GM19468 (cell line): ENCODE measurements around the gene OR10P1.
"Not testable (repeated sequence)": the region's sequence is repeated elsewhere in the genome, so short reads cannot be mapped to it uniquely, and the experiment has no call there.

Experiments used
- ATAC-seq: cut with Tn5 transposase; IDR thresholded peaks from one replicate; pipeline ENCODE4 v1.9.1; 2021; ENCODE audit warnings: mild to moderate bottlenecking, moderate library complexity, moderate number of reproducible peaks; ENCODE audit not compliant: unreplicated experiment; ENCODE audit errors: extremely low read depth

The OR10P1 gene, protein sequence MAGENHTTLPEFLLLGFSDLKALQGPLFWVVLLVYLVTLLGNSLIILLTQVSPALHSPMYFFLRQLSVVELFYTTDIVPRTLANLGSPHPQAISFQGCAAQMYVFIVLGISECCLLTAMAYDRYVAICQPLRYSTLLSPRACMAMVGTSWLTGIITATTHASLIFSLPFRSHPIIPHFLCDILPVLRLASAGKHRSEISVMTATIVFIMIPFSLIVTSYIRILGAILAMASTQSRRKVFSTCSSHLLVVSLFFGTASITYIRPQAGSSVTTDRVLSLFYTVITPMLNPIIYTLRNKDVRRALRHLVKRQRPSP

DNA sequence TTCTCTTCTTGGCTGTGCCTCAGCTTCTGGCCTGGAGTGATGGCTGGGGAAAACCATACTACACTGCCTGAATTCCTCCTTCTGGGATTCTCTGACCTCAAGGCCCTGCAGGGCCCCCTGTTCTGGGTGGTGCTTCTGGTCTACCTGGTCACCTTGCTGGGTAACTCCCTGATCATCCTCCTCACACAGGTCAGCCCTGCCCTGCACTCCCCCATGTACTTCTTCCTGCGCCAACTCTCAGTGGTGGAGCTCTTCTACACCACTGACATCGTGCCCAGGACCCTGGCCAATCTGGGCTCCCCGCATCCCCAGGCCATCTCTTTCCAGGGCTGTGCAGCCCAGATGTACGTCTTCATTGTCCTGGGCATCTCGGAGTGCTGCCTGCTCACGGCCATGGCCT lies at the start of gene OR10P1:
OR10P1 (plus strand) TSS at position 40 of the 400 bp plus-strand sequence; CDS start at position 40, 0 bp downstream.
- no peak for ATAC-seq

DNA sequence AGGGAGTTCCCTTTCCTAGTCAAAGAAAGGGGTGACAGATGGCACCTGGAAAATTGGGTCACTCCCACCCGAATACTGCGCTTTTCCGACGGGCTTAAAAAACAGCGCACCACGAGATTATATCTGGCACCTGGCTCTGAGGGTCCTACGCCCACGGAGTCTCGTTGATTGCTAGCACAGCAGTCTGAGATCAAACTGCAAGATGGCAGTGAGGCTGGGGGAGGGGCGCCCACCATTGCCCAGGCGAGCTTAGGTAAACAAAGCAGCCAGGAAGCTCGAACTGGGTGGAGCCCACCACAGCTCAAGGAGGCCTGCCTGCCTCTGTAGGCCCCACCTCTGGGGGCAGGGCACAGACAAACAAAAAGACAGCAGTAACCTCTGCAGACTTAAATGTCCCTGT lies 46.5 kb upstream of the OR10P1 start:
- ATAC-seq, result not testable (repeated sequence)

DNA sequence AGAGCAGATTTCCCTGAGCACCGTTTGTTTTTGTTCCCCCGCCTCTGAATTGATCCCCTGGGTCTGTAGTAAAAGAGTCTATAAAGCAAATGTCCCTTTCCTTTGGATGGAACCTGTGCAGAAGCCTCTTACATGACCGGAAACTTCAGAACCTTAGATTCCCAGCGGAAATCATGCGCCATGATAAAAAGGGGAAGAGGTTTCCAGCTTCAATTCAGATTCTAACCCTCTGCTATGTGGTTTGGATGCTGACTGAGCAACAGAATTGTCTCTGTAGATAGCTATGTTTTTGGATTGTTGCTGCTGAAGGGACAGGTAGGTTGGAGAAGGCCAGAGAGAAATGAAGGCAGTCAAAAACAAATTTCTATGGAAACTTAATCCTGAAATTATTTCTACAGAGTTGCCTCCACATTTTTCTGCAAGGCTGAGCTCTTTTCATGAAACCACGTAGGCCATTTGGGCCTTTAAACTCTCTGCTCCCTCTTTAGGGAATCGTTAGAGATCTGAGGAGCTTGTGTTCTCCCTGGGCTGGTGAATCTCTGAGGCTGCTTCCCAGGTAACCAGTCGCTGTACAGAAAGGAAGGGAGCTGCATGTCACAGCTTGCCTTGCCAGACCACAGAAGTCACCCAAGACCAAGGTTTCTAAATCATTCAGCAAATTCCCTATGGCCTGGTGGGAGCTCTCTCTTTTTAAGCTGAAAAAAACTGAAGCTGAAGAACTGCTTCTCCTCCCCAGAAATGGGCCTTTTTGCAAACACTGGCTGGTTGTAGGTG lies 28.7 kb upstream of the OR10P1 start:
- ATAC-seq, result no peak

DNA sequence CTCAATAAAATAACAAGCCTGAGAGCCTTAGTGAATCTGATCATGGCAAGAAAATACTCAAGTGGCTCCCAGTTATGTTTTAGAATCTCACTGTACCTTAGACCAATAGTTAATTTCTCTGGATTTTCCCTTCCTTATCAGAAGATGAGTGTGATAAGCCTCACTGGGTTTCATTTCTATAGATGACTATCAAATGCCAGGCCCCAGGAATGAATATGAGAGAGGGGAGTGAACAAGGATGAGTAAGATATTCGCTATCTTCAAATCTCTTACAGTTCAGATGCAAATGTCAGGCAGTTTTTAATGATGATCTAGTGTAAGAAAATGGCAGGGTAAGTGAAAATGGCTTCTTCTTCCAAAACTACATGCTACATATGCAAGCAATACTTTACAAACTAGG lies 26.1 kb upstream of the OR10P1 start:
- no peak for ATAC-seq

DNA sequence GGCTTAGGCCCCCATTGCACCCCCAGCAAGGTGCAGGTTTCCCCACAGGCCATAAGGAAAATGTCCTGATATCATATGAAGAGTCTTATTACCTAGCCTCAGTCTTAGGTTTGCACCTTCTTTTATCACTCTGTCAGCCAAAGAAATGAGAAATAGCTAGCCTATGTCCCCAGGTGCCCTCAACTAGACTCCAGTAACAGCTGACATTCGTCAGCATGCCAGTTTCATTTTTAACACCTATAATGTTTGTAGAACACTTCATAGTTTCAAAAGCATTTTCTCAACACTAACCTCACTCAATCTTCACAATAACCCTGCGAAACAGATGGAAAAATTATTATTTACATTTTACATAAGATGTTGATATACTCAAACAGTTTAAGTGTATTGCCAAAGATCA lies 24.0 kb upstream of the OR10P1 start:
- ATAC-seq, result no peak

DNA sequence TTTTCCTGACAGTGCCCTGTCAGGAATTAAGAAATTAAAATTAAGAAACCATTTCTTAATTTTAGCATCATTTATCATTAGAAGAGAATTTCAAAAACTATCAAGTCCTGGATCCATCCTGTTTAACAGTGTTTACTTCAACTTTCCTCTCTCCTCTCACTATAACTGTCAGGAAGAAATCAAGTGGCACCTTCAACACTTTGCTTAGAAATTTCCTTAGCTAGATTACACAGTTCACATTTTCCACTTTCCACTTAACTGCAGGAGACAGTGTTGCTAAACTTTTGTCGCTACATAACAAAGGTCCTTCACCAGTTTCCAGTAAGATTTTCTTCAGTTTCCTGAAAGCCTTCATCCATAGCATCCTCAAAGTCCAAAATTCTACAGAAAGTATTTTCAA lies 21.9 kb upstream of the OR10P1 start:
- ATAC-seq, result no peak

DNA sequence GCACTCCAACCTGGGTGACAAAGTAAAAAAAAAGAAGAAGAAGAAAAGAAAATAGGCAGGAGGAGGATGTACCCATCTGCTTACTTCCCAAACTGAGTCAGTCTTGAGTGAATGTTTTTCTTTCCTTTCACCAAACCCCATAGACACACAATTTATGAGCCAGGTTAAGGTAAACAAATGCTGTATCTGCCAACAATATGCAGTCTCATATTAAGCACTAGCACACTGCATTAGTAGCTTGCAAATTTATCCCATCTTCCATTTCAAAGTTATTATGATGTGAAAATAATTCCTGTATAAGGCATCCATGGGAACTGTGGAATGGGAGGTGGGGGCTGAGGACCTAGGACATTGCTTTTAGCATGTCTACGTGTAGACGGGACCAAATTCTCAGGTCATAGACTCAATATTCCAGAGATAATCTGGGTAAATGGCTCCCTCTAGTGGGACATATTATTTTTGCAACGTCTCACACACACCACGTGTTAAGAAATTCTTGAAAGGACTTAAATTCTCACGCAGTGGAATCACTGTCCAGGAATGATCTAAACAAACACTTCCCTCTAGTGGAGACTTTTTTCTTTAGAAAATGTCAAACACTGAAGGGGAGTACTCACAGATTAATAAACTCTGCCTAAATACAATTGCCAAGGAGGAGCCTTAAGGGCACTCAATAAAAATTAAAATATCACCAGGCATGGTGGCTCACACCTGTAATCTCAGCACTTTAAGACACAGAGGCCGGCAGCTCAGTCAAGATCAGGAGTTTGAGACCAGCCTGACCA lies 17.1 kb upstream of the OR10P1 start:
- ATAC-seq, result peak; percentile 88

DNA sequence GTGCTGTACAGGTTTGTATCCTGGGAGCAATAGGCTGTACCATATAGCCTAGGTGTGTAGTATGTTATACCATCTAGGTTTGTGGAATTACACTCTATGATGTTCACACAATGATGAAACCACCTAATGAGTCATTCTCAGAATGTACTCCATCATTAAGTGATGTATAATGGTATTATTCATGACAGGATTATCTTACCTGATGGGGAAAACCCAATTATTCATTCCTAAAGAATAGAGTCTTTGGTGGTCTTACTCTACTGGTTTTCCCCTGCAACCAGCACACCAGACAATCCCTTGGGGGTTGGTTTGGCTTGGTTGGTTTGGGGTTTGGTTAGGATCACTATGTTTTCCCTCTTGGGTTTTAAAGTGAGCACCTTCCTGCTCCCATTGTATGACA lies 12.6 kb upstream of the OR10P1 start:
- no peak for ATAC-seq

DNA sequence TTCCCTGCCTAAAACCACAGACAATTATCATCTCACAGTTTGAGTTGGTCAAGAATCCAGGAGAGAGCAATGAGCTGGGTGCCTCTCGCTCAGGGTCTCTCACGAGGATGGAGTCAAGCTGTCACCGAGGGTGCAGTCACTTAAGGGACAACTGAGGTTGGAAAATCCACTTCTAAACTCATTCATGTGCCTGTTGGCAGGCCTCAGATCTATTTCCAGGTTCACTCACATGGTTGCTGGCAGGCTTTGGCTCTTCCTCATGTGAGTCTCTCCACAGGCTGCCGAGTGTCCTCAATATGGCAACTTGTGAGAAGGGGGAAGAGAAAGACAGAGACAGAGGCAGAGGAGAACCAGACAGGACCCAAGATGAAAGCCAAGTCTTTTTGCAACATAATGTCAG lies 10.5 kb upstream of the OR10P1 start:
- ATAC-seq, result no peak

DNA sequence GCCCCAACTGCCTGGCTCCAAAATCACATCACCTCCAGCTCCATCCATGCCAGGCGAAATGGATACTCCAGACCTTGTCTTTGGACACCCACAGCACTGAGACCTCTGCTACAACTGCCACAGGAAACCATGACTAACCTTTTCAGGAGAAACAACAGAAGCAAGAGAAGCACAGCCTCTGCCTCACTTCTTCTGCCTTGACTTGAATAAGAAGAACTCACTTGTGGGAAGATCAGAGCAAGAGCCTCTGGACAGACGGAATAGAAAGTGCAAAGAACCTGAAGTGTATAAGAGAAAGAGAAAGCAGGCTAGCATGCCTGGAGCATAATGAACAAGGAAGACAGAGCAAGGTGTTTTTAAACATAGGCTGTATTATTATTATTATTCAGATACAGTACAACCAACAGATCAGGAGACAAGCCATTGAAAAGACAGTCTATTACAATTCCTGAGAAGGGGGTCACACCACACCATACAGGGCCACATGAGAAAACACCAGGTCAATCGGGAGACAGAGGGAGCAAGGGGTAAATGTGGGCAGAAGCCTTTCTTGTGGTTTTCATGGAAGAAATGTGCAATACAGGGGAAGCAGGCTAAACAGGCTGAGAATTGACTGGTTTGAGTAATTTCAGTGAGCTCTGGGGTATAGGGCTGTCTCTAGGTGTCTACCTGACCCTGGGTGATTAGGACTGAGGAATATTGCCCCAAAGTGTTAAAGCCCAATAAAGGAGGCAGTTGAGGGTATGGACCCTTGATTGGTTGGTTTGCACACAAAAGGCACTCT lies 7.4 kb upstream of the OR10P1 start:
- ATAC-seq, result no peak

DNA sequence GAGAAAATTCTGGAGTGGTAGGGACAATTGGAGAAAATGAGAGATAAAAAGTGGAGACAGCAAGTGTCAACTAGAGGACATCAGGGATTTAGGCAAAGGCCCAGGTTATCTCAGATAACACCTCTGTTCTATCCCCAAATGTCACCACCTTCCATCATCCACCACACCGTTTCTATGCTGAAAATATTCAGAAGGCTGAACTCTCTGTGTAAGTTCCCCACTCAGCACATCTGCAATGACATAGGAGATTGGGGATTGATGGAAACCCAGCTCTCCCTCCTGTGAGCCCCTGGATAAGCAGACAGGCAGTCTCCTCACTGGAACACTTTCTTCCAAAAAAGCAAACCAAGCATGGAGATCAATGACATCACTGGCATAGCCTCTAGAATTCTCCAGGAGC lies 5.6 kb upstream of the OR10P1 start:
- no peak for ATAC-seq

DNA sequence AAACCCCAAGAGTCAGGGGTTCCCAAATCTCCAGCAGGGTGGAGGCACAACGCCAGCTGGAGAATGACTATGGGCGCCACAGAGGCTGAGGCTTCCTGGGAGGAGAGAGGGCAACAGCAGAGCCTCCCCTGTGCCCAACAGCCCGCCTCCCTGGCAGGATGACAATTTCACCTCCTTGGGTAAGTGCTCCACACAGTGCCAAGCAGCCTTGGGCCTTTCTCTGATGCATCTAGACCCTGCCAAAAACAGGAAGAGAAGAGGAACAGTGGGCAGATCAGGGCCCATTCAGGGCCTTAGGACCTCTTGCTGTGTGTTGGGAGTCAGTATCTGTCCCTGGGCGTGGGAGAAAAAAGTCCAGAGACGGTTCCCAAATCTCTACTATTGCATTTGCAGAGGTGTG lies 5.0 kb upstream of the OR10P1 start:
- ATAC-seq, result no peak

DNA sequence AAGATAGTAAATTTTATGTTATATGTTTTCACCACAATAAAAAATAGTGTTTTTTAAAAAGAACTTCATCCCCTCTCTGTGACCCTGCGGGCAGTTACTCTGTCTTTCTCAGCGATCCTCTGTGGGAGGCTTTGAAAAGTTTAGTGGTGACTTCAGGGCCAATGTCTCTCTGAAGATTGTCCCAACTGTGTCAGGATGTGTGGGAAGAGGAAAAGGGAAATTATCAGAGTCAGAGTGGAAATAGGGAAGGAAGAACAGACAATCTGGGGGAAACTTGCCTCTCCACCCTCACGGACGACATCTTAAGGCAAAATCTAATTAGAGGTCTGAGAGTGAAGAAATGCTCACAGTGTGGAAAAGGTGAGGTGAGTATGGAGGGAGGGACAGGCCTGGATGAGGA lies 3.5 kb upstream of the OR10P1 start:
- no peak for ATAC-seq

DNA sequence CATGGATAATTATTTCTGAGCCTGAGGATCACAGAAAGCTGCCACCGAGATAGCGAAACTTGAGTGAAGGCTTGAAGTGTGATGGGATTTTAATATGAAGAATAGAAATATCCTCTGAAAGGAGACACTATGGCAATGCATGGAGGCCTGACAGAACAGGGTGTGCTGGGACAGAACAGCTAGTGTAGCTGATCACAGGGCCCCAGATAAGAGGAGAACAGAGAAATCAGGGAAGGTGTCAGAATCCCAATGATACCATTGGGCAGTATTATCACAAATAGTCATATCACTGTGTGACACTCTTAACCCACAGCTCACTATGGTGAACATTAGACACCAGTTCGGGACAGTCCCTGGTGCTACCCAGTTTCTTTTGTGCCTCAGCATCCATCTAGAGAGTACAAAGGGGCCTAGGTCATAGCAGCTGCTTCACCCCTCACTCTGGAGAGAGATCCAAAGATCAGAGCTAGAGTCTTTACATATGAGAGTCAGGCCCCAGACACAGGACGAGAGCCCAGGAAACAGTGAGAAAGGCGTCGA lies 506 bp upstream of the OR10P1 start:
- no peak for ATAC-seq

DNA sequence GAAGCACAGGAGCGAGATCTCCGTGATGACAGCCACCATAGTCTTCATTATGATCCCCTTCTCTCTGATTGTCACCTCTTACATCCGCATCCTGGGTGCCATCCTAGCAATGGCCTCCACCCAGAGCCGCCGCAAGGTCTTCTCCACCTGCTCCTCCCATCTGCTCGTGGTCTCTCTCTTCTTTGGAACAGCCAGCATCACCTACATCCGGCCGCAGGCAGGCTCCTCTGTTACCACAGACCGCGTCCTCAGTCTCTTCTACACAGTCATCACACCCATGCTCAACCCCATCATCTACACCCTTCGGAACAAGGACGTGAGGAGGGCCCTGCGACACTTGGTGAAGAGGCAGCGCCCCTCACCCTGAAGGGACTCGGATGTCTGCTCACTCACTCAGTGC lies 775 bp downstream of the OR10P1 start:
- no peak for ATAC-seq

DNA sequence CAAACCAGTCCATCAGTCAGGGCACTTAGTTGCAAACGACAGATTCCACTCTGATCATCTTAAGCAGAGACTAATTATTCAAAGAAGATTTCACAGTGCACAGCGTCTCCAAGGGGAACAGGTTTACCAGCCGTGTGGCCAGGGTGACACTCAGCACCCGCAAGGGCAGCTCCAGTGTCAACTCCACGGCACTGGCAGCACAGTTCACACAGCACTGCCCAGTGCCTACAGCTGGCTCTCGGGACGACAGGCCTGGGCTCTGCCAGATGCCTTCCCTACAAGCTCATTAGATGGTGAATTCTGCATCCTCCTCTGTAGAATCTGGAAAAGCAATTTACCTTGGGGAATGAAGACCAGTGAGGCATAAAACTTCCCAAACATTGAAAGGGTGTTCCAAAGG lies 4.9 kb downstream of the OR10P1 start:
- ATAC-seq, result no peak

DNA sequence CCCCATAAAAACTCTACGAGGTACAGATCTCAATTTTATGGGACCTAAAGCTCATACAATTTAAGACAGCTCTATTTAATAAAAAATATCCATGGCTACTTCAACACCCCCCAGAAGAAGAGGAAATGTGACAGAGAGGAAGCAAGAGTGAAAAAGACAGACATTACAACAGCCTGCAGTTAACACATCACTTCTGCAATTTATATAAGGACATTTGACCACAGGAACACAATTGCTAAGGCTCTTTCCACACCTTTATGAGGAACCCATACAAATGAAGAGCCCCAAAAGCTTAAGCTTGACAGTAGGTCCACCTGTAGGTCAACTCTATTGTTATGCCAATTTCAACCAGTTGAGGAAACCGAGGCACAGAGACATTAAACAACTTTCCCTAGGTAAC lies 5.6 kb downstream of the OR10P1 start:
- no peak for ATAC-seq

DNA sequence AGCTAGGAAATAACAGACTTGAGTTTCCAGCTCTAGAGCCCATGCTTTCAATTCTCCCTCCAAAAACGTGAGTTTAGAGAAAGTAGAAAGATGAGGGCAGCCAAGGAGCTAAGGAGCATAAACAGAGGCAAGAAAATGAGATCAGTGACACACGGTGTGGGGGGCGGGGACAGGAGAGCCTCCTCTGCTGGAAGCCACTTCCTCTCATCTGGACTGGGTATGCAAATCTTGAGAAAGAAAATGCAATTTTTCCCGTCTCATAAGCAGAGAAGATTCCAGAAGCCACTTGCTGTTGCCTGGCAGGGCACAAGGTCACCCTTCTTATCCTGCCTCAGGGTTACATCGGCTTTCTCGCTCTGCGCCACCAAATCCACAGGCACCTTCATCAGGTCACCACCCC lies 6.0 kb downstream of the OR10P1 start:
- no peak for ATAC-seq

DNA sequence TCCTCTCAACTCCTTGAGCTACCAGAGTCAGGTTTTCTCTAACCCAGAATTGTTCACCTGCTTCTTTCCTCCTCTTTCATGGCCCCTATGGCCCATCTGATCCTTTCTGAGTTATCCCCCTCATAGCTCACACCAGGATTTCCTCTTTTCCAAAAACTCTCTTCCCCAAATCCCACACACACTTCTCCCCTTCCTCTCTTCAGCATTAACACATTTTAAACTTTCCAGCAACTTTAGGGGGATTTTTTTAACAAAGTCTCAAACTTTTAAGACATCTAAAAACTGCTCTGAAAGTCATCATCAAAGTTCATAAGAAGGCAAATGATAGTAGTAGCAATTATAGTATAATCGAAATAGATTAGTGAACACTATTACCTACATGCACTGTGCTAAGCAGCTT lies 7.9 kb downstream of the OR10P1 start:
- ATAC-seq, result no peak

DNA sequence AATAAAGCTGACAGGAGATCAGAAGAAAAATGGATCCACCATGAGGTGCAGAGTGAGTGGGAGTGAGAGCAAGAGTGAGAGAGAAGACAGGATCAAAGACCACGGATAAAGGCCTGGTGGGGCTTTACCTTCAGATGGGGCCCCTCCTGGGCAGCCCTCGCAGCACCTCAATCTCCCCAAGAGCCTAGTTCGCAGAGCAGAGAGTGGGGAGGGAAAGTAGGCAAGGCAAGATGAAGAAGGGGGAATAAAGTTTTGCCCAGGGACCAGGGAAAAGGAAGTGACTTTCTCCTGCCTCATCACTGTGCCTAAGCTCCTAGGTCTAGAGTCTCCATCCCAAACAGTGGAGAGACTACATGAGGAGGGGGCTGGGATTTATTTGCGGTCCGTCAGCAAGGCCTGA lies 10.3 kb downstream of the OR10P1 start:
- no peak for ATAC-seq
